LNCaP clone FGC (cell line): Measurements from ENCODE around the gene MIOS.

Experiments
- DNase-seq: peaks from one replicate; pipeline ENCODE4 v3.0.0-alpha.2; 2011; ENCODE audit warnings: low read depth
- H3K4me3 ChIP-seq: 2 replicates; pipeline ENCODE4 v1.5.1; 2011; ENCODE audit warnings: mild to moderate bottlenecking, low read depth, low read length, control low read depth
- CTCF ChIP-seq: IDR thresholded peaks from 2 replicates; pipeline ENCODE4 v1.5.1; 2012; ENCODE audit warnings: mild to moderate bottlenecking; ENCODE audit not compliant: control insufficient read depth, insufficient read depth; ENCODE audit errors: extremely low read depth

The MIOS gene

GRCh38 chr7:7566651-7567611 lies at the start of gene MIOS:
Gene MIOS (plus strand): TSS chr7:7566884. CDS start chr7:7572476, 5,592 bp downstream.
- peak within 1 kb of the TSS; percentile 84 for H3K4me3 ChIP-seq
- TF ChIP-seq CTCF = no peak
- no peak for DNase-seq

- no peak for TF ChIP-seq CTCF
- H3K4me3 ChIP-seq = no peak overlapping the region
- no peak for DNase-seq
These were observed 48.9 kb upstream of the MIOS start for GRCh38 chr7:7517754-7518153.

GRCh38 chr7:7519056-7519455 lies 47.6 kb upstream of the MIOS start:
- no peak for TF ChIP-seq CTCF
- H3K4me3 ChIP-seq = no peak overlapping the region
- DNase-seq = no peak

- TF ChIP-seq CTCF = no peak
- H3K4me3 ChIP-seq = no peak overlapping the region
- no peak for DNase-seq
These were observed 47.2 kb upstream of the MIOS start for GRCh38 chr7:7519528-7519927.

- DNase-seq = no peak
- H3K4me3 ChIP-seq = no peak overlapping the region
- TF ChIP-seq CTCF = no peak
These were observed 45.4 kb upstream of the MIOS start for GRCh38 chr7:7521259-7521658.

DNA sequence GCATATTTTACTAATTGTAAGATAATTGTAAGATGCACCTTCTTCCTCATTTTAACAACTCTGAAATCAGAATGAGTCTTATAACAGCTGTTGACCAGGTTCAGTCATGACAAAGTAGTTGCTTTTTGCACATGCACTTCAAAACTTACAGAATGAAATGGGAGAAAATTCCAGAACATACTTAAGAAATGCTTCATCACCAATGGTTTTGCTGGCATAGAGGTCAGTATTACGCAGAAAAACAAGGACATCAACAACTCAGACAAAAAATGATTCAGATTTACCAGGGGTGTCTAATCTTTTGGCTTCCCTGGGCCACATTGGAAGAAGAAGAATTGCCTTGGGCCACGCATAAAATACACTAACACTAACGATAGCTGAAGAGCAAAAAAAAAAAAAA lies 44.3 kb upstream of the MIOS start:
- DNase-seq = no peak
- no peak for TF ChIP-seq CTCF

GRCh38 chr7:7524121-7524520 lies 42.6 kb upstream of the MIOS start:
- no peak for TF ChIP-seq CTCF
- DNase-seq = no peak
- H3K4me3 ChIP-seq = no peak overlapping the region

More for the DNA sequence above, 44.3 kb upstream of the MIOS start:
- no peak overlapping the region for H3K4me3 ChIP-seq
